ENCODE measurements around the gene KAZALD1.
A peak's percentile ranks its signal among the peaks of the same experiment; 100 is the strongest.

The KAZALD1 gene

GRCh38 chr10:101067356-101068083 is 5.7 kb downstream of the KAZALD1 start:
- H3K4me1 ChIP-seq (ENCODE audit: control insufficient read depth in 1 of 2, insufficient read depth in 2 of 2, low read length in 2 of 2): peaks cover 32 to 38% of the 10 kb centered on the region in 2 donors
- H3K27me3 ChIP-seq (ENCODE audit: control insufficient read depth in 1 of 2, insufficient read depth in 2 of 2, low read length in 2 of 2): peaks cover under 1 to 16% of the 10 kb centered on the region in 2 donors
- no peaks in the 10 kb centered on the region for H3K9me3 ChIP-seq (ENCODE audit: control insufficient read depth in 1 of 2, low read length in 2 of 2)
- H3K27ac ChIP-seq (ENCODE audit: low read depth, low read length): no peak overlapping the region
- peak overlapping the region; percentile 70 to 73 for H3K9ac ChIP-seq (ENCODE audit: low read depth in 1 of 2, low read length in 2 of 2)
- peak overlapping the region; percentile 71 to 76 for H3K4me3 ChIP-seq (ENCODE audit: low read depth in 1 of 2, low read length in 2 of 2)
- H3K36me3 ChIP-seq (ENCODE audit: control insufficient read depth in 1 of 2, insufficient read depth in 2 of 2, low read length in 2 of 2): no peaks in the 10 kb centered on the region

GRCh38 chr10:101069441-101069840 is 7.7 kb downstream of the KAZALD1 start:
- H3K4me1 ChIP-seq (ENCODE audit: control insufficient read depth in 1 of 2, insufficient read depth in 2 of 2, low read length in 2 of 2): peaks cover 20 to 21% of the 10 kb centered on the region in 2 donors
- H3K27ac ChIP-seq (ENCODE audit: low read depth, low read length): no peak overlapping the region
- peaks cover 20 to 23% of the 10 kb centered on the region in 2 donors for H3K27me3 ChIP-seq (ENCODE audit: control insufficient read depth in 1 of 2, insufficient read depth in 2 of 2, low read length in 2 of 2)
- H3K36me3 ChIP-seq (ENCODE audit: control insufficient read depth in 1 of 2, insufficient read depth in 2 of 2, low read length in 2 of 2): no peaks in the 10 kb centered on the region
- no peak overlapping the region for H3K9ac ChIP-seq (ENCODE audit: low read depth in 1 of 2, low read length in 2 of 2)
- no peak overlapping the region for H3K4me3 ChIP-seq (ENCODE audit: low read depth in 1 of 2, low read length in 2 of 2)
- H3K9me3 ChIP-seq (ENCODE audit: control insufficient read depth in 1 of 2, low read length in 2 of 2): no peaks in the 10 kb centered on the region

GRCh38 chr10:101070098-101070497 is 8.3 kb downstream of the KAZALD1 start:
- H3K9ac ChIP-seq (ENCODE audit: low read depth in 1 of 2, low read length in 2 of 2): no peak overlapping the region
- no peak overlapping the region for H3K4me3 ChIP-seq (ENCODE audit: low read depth in 1 of 2, low read length in 2 of 2)
- no peaks in the 10 kb centered on the region for H3K9me3 ChIP-seq (ENCODE audit: control insufficient read depth in 1 of 2, low read length in 2 of 2)
- H3K36me3 ChIP-seq (ENCODE audit: control insufficient read depth in 1 of 2, insufficient read depth in 2 of 2, low read length in 2 of 2): no peaks in the 10 kb centered on the region
- H3K27me3 ChIP-seq (ENCODE audit: control insufficient read depth in 1 of 2, insufficient read depth in 2 of 2, low read length in 2 of 2): peaks cover 20 to 21% of the 10 kb centered on the region in 2 donors
- peaks cover 15 to 20% of the 10 kb centered on the region in 2 donors for H3K4me1 ChIP-seq (ENCODE audit: control insufficient read depth in 1 of 2, insufficient read depth in 2 of 2, low read length in 2 of 2)
- H3K27ac ChIP-seq (ENCODE audit: low read depth, low read length): no peak overlapping the region

- H3K4me3 ChIP-seq (ENCODE audit: low read depth in 1 of 2, low read length in 2 of 2): no peak overlapping the region
- H3K27me3 ChIP-seq (ENCODE audit: control insufficient read depth in 1 of 2, insufficient read depth in 2 of 2, low read length in 2 of 2): peaks cover 32 to 33% of the 10 kb centered on the region in 2 donors
- no peak overlapping the region for H3K9ac ChIP-seq (ENCODE audit: low read depth in 1 of 2, low read length in 2 of 2)
- H3K27ac ChIP-seq (ENCODE audit: low read depth, low read length): no peak overlapping the region
- H3K36me3 ChIP-seq (ENCODE audit: control insufficient read depth in 1 of 2, insufficient read depth in 2 of 2, low read length in 2 of 2): no peaks in the 10 kb centered on the region
- peaks cover 5 to 11% of the 10 kb centered on the region in 2 donors for H3K4me1 ChIP-seq (ENCODE audit: control insufficient read depth in 1 of 2, insufficient read depth in 2 of 2, low read length in 2 of 2)
- H3K9me3 ChIP-seq (ENCODE audit: control insufficient read depth in 1 of 2, low read length in 2 of 2): no peaks in the 10 kb centered on the region
Observed at GRCh38 chr10:101071267-101071884, 9.6 kb downstream of the KAZALD1 start.

- no peaks in the 10 kb centered on the region for H3K9me3 ChIP-seq (ENCODE audit: control insufficient read depth in 1 of 2, low read length in 2 of 2)
- H3K4me3 ChIP-seq (ENCODE audit: low read depth in 1 of 2, low read length in 2 of 2): no peak overlapping the region
- H3K27ac ChIP-seq (ENCODE audit: low read depth, low read length): no peak overlapping the region
- H3K27me3 ChIP-seq (ENCODE audit: control insufficient read depth in 1 of 2, insufficient read depth in 2 of 2, low read length in 2 of 2): peaks cover 32 to 34% of the 10 kb centered on the region in 2 donors
- no peak overlapping the region for H3K9ac ChIP-seq (ENCODE audit: low read depth in 1 of 2, low read length in 2 of 2)
- H3K36me3 ChIP-seq (ENCODE audit: control insufficient read depth in 1 of 2, insufficient read depth in 2 of 2, low read length in 2 of 2): no peaks in the 10 kb centered on the region
- peaks cover 0 to 6% of the 10 kb centered on the region in 2 donors for H3K4me1 ChIP-seq (ENCODE audit: control insufficient read depth in 1 of 2, insufficient read depth in 2 of 2, low read length in 2 of 2)
Observed at GRCh38 chr10:101071885-101072433, 10.2 kb downstream of the KAZALD1 start.

- H3K4me1 ChIP-seq (ENCODE audit: control insufficient read depth in 1 of 2, insufficient read depth in 2 of 2, low read length in 2 of 2): no peaks in the 10 kb centered on the region
- H3K36me3 ChIP-seq (ENCODE audit: control insufficient read depth in 1 of 2, insufficient read depth in 2 of 2, low read length in 2 of 2): no peaks in the 10 kb centered on the region
- H3K9me3 ChIP-seq (ENCODE audit: control insufficient read depth in 1 of 2, low read length in 2 of 2): no peaks in the 10 kb centered on the region
- no peak overlapping the region for H3K9ac ChIP-seq (ENCODE audit: low read depth in 1 of 2, low read length in 2 of 2)
- no peak overlapping the region for H3K4me3 ChIP-seq (ENCODE audit: low read depth in 1 of 2, low read length in 2 of 2)
- H3K27me3 ChIP-seq (ENCODE audit: control insufficient read depth in 1 of 2, insufficient read depth in 2 of 2, low read length in 2 of 2): peaks cover 32 to 34% of the 10 kb centered on the region in 2 donors
- H3K27ac ChIP-seq (ENCODE audit: low read depth, low read length): no peak overlapping the region
Observed at GRCh38 chr10:101072923-101073322, 11.1 kb downstream of the KAZALD1 start.

GRCh38 chr10:101073631-101074030 is 11.8 kb downstream of the KAZALD1 start:
- Histone ChIP-seq H3K4me1 (ENCODE audit: control insufficient read depth in 1 of 2, insufficient read depth in 2 of 2, low read length in 2 of 2) (no peaks in the 10 kb centered on the region), H3K9me3 (ENCODE audit: control insufficient read depth in 1 of 2, low read length in 2 of 2) (no peaks in the 10 kb centered on the region), H3K4me3 (ENCODE audit: low read depth in 1 of 2, low read length in 2 of 2) (no peak overlapping the region), H3K9ac (ENCODE audit: low read depth in 1 of 2, low read length in 2 of 2) (no peak overlapping the region), H3K27ac (ENCODE audit: low read depth, low read length) (no peak overlapping the region), H3K27me3 (ENCODE audit: control insufficient read depth in 1 of 2, insufficient read depth in 2 of 2, low read length in 2 of 2) (peaks cover 36 to 40% of the 10 kb centered on the region in 2 donors), H3K36me3 (ENCODE audit: control insufficient read depth in 1 of 2, insufficient read depth in 2 of 2, low read length in 2 of 2) (no peaks in the 10 kb centered on the region)

GRCh38 chr10:101075775-101076174 is 14.0 kb downstream of the KAZALD1 start:
- H3K9ac ChIP-seq (ENCODE audit: low read depth in 1 of 2, low read length in 2 of 2): no peak overlapping the region
- no peak overlapping the region for H3K27ac ChIP-seq (ENCODE audit: low read depth, low read length)
- no peak overlapping the region for H3K4me3 ChIP-seq (ENCODE audit: low read depth in 1 of 2, low read length in 2 of 2)
- H3K9me3 ChIP-seq (ENCODE audit: control insufficient read depth in 1 of 2, low read length in 2 of 2): no peaks in the 10 kb centered on the region
- H3K4me1 ChIP-seq (ENCODE audit: control insufficient read depth in 1 of 2, insufficient read depth in 2 of 2, low read length in 2 of 2): no peaks in the 10 kb centered on the region
- peaks cover 40 to 47% of the 10 kb centered on the region in 2 donors for H3K27me3 ChIP-seq (ENCODE audit: control insufficient read depth in 1 of 2, insufficient read depth in 2 of 2, low read length in 2 of 2)
- no peaks in the 10 kb centered on the region for H3K36me3 ChIP-seq (ENCODE audit: control insufficient read depth in 1 of 2, insufficient read depth in 2 of 2, low read length in 2 of 2)

GRCh38 chr10:101076630-101077029 is 14.8 kb downstream of the KAZALD1 start:
- H3K9ac ChIP-seq (ENCODE audit: low read depth in 1 of 2, low read length in 2 of 2): no peak overlapping the region
- H3K4me3 ChIP-seq (ENCODE audit: low read depth in 1 of 2, low read length in 2 of 2): no peak overlapping the region
- no peak overlapping the region for H3K27ac ChIP-seq (ENCODE audit: low read depth, low read length)
- H3K9me3 ChIP-seq (ENCODE audit: control insufficient read depth in 1 of 2, low read length in 2 of 2): no peaks in the 10 kb centered on the region
- H3K4me1 ChIP-seq (ENCODE audit: control insufficient read depth in 1 of 2, insufficient read depth in 2 of 2, low read length in 2 of 2): no peaks in the 10 kb centered on the region
- H3K27me3 ChIP-seq (ENCODE audit: control insufficient read depth in 1 of 2, insufficient read depth in 2 of 2, low read length in 2 of 2): peaks cover 42 to 47% of the 10 kb centered on the region in 2 donors
- H3K36me3 ChIP-seq (ENCODE audit: control insufficient read depth in 1 of 2, insufficient read depth in 2 of 2, low read length in 2 of 2): no peaks in the 10 kb centered on the region

GRCh38 chr10:101079874-101080273 is 18.1 kb downstream of the KAZALD1 start:
- Histone ChIP-seq H3K27ac (ENCODE audit: low read depth, low read length) (no peak overlapping the region), H3K27me3 (ENCODE audit: control insufficient read depth in 1 of 2, insufficient read depth in 2 of 2, low read length in 2 of 2) (peaks cover 33 to 34% of the 10 kb centered on the region in 2 donors), H3K4me1 (ENCODE audit: control insufficient read depth in 1 of 2, insufficient read depth in 2 of 2, low read length in 2 of 2) (no peaks in the 10 kb centered on the region), H3K9ac (ENCODE audit: low read depth in 1 of 2, low read length in 2 of 2) (no peak overlapping the region), H3K36me3 (ENCODE audit: control insufficient read depth in 1 of 2, insufficient read depth in 2 of 2, low read length in 2 of 2) (no peaks in the 10 kb centered on the region), H3K9me3 (ENCODE audit: control insufficient read depth in 1 of 2, low read length in 2 of 2) (no peaks in the 10 kb centered on the region), H3K4me3 (ENCODE audit: low read depth in 1 of 2, low read length in 2 of 2) (no peak overlapping the region)

Measured in duodenal mucosa (tissue), 2 donors.